Fibroblast of skin of back (primary cell): ENCODE results near the gene CCDC24.

Experiments
- DNase-seq: peaks from one replicate; pipeline ENCODE4 v3.0.0-alpha.2; 2013

The CCDC24 gene

GRCh38 chr1:43981135-43981491 is 10.3 kb upstream of the CCDC24 start:
- no peak for DNase-seq

- DNase-seq: no peak
These were observed 9.8 kb upstream of the CCDC24 start for GRCh38 chr1:43981636-43982035.

GRCh38 chr1:43982241-43982640 is 9.2 kb upstream of the CCDC24 start:
- no peak for DNase-seq

GRCh38 chr1:43982808-43983207 is 8.6 kb upstream of the CCDC24 start:
- no peak for DNase-seq

GRCh38 chr1:43983253-43983899 is 8.0 kb upstream of the CCDC24 start:
- DNase-seq: no peak

- DNase-seq: no peak
These were observed 6.5 kb upstream of the CCDC24 start for GRCh38 chr1:43984855-43985254.

- no peak for DNase-seq
These were observed 5.3 kb upstream of the CCDC24 start for GRCh38 chr1:43985984-43986595.

- DNase-seq: no peak
These were observed 4.7 kb upstream of the CCDC24 start for GRCh38 chr1:43986712-43987111.

GRCh38 chr1:43987159-43987902 is 4.1 kb upstream of the CCDC24 start:
- no peak for DNase-seq

- DNase-seq: no peak
These were observed 864 bp upstream of the CCDC24 start for GRCh38 chr1:43990271-43991199.

GRCh38 chr1:43991200-43991475 is 261 bp upstream of the CCDC24 start:
- no peak for DNase-seq

GRCh38 chr1:43992232-43992995 is 1.0 kb downstream of the CCDC24 start:
- DNase-seq: no peak

GRCh38 chr1:43993206-43993914 is 2.0 kb downstream of the CCDC24 start:
- no peak for DNase-seq

- DNase-seq: no peak
These were observed 2.7 kb downstream of the CCDC24 start for GRCh38 chr1:43994071-43994470.

- DNase-seq: peak; percentile 41
These were observed 3.7 kb downstream of the CCDC24 start for GRCh38 chr1:43994794-43995790.

GRCh38 chr1:43995984-43996732 is 4.8 kb downstream of the CCDC24 start:
- DNase-seq: no peak

GRCh38 chr1:43996733-43997115 is 5.3 kb downstream of the CCDC24 start:
- no peak for DNase-seq

GRCh38 chr1:43997295-43997999 is 6.0 kb downstream of the CCDC24 start:
- no peak for DNase-seq

GRCh38 chr1:43998000-43998378 is 6.6 kb downstream of the CCDC24 start:
- no peak for DNase-seq
